K562 (cell line): Measurements from ENCODE around the gene LAMP1. TPM values are rescaled to one million over a fixed set of nuclear protein-coding genes. Genes with fewer than 3 reads are reported as not detected.

Source experiments
- ATAC-seq: fragments of 200-7000 bp; cut with Tn5 transposase; 3 replicates; pipeline ENCODE4 v1.9.1; 2020; ENCODE audit warnings: moderate library complexity
- BruUV-seq: library from RNA; stranded (reverse); fragments of 400-500 nt; replicated peaks from 2 replicates; lab custom pipeline; 2021; lab: Mats Ljungman, UMichigan
- CTCF ChIA-PET: fragments of 300-600 bp; formaldehyde crosslinking; extraction: SDS; loops from one replicate; lab custom pipeline; 2021; ENCODE audit warnings: low intra/inter-chr PET ratio; lab: Yijun Ruan, JAX
- POLR2A ChIA-PET: fragments of 300-600, 350-650 bp; sonication (Branson Sonifier 250); formaldehyde crosslinking; extraction: SDS; loops from one replicate; lab custom pipeline; 2021; ENCODE audit warnings: antibody characterized with exemption, inconsistent platforms; lab: Yijun Ruan, JAX
- DNase-seq, 4 experiments: peaks; one replicate each; pipeline versions ENCODE4 v3.0.0 to v3.0.0-alpha.2; 2011 to 2018; ENCODE audit warnings: low spot score in 3 of 4, mixed read lengths in 3 of 4; ENCODE audit errors: extremely low read depth in 1 of 4
- FAIRE-seq: peaks from 2 replicates; lab custom pipeline; 2011; peaks lifted over from hg19 to GRCh38; lab: Jason Lieb, UNC
- H2AFZ ChIP-seq: 2 replicates; pipeline ENCODE4 v1.6.0; 2011; ENCODE audit warnings: low read depth, low read length, control low read depth, inconsistent platforms
- H3K27ac ChIP-seq: fragments of 200-600 bp; 3 replicates; pipeline ENCODE4 v1.8.0; 2011; ENCODE audit warnings: low read depth, mild to moderate bottlenecking, control low read depth, inconsistent platforms, low read length, moderate library complexity, mixed read lengths; ENCODE audit errors: extremely low read depth
- H3K27me3 ChIP-seq, 2 experiments: fragments of 300-600 bp in 1 of 2; 2 replicates in 1 of 2; 3 replicates in 1 of 2; pipeline versions ENCODE4 v1.6.0 to v1.8.0; 2011; ENCODE audit warnings: inconsistent platforms in 2 of 2, low read length in 2 of 2, mild to moderate bottlenecking in 1 of 2, mixed read lengths in 1 of 2, moderate library complexity in 1 of 2; ENCODE audit not compliant: control insufficient read depth in 2 of 2, insufficient read depth in 2 of 2
- H3K36me3 ChIP-seq: fragments of 300-600 bp; 3 replicates; pipeline ENCODE4 v1.8.0; 2011; ENCODE audit warnings: mild to moderate bottlenecking, low read length, inconsistent platforms; ENCODE audit not compliant: control insufficient read depth, insufficient read depth
- H3K4me1 ChIP-seq, 2 experiments: fragments of 200-600 bp in 1 of 2; replicated peaks in 1 of 2; 2 replicates in 1 of 2; 3 replicates in 1 of 2; pipeline versions ENCODE4 v1.5.1 to v1.8.0; 2011; ENCODE audit warnings: inconsistent platforms in 2 of 2, low read length in 2 of 2, mild to moderate bottlenecking in 1 of 2, mixed read lengths in 1 of 2, moderate library complexity in 1 of 2; ENCODE audit not compliant: control insufficient read depth in 2 of 2, insufficient read depth in 2 of 2
- H3K4me2 ChIP-seq: 2 replicates; pipeline ENCODE4 v1.6.1; 2011; ENCODE audit warnings: low read length, control low read depth, inconsistent platforms, mixed read lengths; ENCODE audit not compliant: insufficient read depth
- H3K4me3 ChIP-seq: fragments of 200-600 bp; sonication (generic), shearing (Covaris generic); 2 replicates; pipeline ENCODE4 v1.5.1; 2016; ENCODE audit warnings: control low read depth, inconsistent platforms
- H3K79me2 ChIP-seq: fragments of 200-600 bp; 3 replicates; pipeline ENCODE4 v1.8.0; 2011; ENCODE audit warnings: low read length, inconsistent platforms; ENCODE audit not compliant: control insufficient read depth, insufficient read depth
- H3K9ac ChIP-seq, 2 experiments: 2 replicates each; pipeline versions ENCODE4 v1.6.0 to v1.6.1; 2011; ENCODE audit warnings: low read depth in 2 of 2, low read length in 2 of 2, control low read depth in 1 of 2, inconsistent platforms in 1 of 2, mild to moderate bottlenecking in 1 of 2, mixed read lengths in 1 of 2; ENCODE audit not compliant: insufficient read depth in 1 of 2
- H3K9me1 ChIP-seq: one replicate; pipeline ENCODE4 v1.6.0; 2011; ENCODE audit warnings: inconsistent platforms, mild to moderate bottlenecking, low read length, moderate library complexity; ENCODE audit not compliant: control insufficient read depth, insufficient read depth
- H3K9me3 ChIP-seq: replicated peaks from 2 replicates; pipeline ENCODE4 v1.5.1; 2011; ENCODE audit warnings: low read depth, low read length, inconsistent platforms; ENCODE audit not compliant: control insufficient read depth, insufficient read depth
- H4K20me1 ChIP-seq: replicated peaks from 2 replicates; pipeline ENCODE4 v1.6.1; 2011; ENCODE audit warnings: low read length, inconsistent platforms, mixed read lengths; ENCODE audit not compliant: control insufficient read depth, insufficient read depth
- DMBX1 ChIP-seq: fragments of 250-450 bp; sonication (Bioruptor Pico); IDR thresholded peaks from 2 replicates; pipeline ENCODE4 v1.8.0; 2022; ENCODE audit warnings: inconsistent platforms, mild to moderate bottlenecking, moderate library complexity, borderline replicate concordance
- FOXP4 ChIP-seq: sonication (generic); formaldehyde crosslinking; IDR thresholded peaks from 2 replicates; pipeline ENCODE4 v1.8.0; 2022; ENCODE audit warnings: mild to moderate bottlenecking, missing genetic modification reagents, borderline replicate concordance
- KHSRP ChIP-seq: fragments of 450-650 bp; IDR thresholded peaks from 2 replicates; pipeline ENCODE4 v1.6.1; 2017
- MCM5 ChIP-seq: fragments of 450-650 bp; IDR thresholded peaks from 2 replicates; pipeline ENCODE4 v1.6.1; 2016; ENCODE audit warnings: low read depth
- NELFE ChIP-seq: IDR thresholded peaks from 2 replicates; pipeline ENCODE4 v1.6.1; 2011; ENCODE audit warnings: mild to moderate bottlenecking; ENCODE audit not compliant: insufficient read depth, insufficient read length
- PYGO2 ChIP-seq: fragments of 450-650 bp; IDR thresholded peaks from 2 replicates; pipeline ENCODE4 v1.6.1; 2016; ENCODE audit warnings: mild to moderate bottlenecking, missing genetic modification characterization, moderate library complexity, missing compliant biosample characterization
- RBM25 ChIP-seq: fragments of 200-400 bp; formaldehyde crosslinking; IDR thresholded peaks from 2 replicates; pipeline ENCODE4 v1.6.1; 2018; ENCODE audit warnings: low read length, low read depth, moderate library complexity; ENCODE audit not compliant: severe bottlenecking
- RCOR1 ChIP-seq, 2 experiments: IDR thresholded peaks; 2 replicates each; pipeline ENCODE4 v1.6.1; 2012; ENCODE audit warnings: low read depth in 2 of 2, low read length in 2 of 2, borderline replicate concordance in 1 of 2, improper control_type of control experiment in 1 of 2
- TEAD2 ChIP-seq: fragments of 450-650 bp; IDR thresholded peaks from 2 replicates; pipeline ENCODE4 v1.6.1; 2016; ENCODE audit warnings: missing genetic modification characterization, control low read depth, missing compliant biosample characterization
- ZBTB8A ChIP-seq: fragments of 450-650 bp; IDR thresholded peaks from 2 replicates; pipeline ENCODE4 v1.6.1; 2018; ENCODE audit warnings: mild to moderate bottlenecking, moderate library complexity; ENCODE audit not compliant: partially characterized antibody
- ZKSCAN8 ChIP-seq: fragments of 200-800 bp; sonication (Bioruptor generic); IDR thresholded peaks from 2 replicates; pipeline ENCODE4 v1.6.1; 2016; ENCODE audit warnings: missing genetic modification characterization, missing compliant biosample characterization
- ZNF280A ChIP-seq: fragments of 450-650 bp; IDR thresholded peaks from 2 replicates; pipeline ENCODE4 v1.6.1; 2018; ENCODE audit warnings: mild to moderate bottlenecking, low read depth; ENCODE audit not compliant: partially characterized antibody
- ZNF551 ChIP-seq: fragments of 250-450 bp; sonication (Bioruptor Pico); IDR thresholded peaks from 2 replicates; pipeline ENCODE4 v1.5.0; 2021; ENCODE audit warnings: mild to moderate bottlenecking, moderate library complexity
- WGBS: fragments of 100-300 bp; shearing (Covaris generic); methylation state at CpG from one replicate; pipeline ENCODE4 v1.1.6; 2016; ENCODE audit warnings: low coverage, mixed read lengths; ENCODE audit not compliant: insufficient coverage; ENCODE audit errors: missing lambda C conversion rate; 5-methylcytosine and 5-hydroxymethylcytosine counted together
- in situ Hi-C: fragments of 300-500 bp; cut with MboI; formaldehyde crosslinking; loops from 4 replicates; pipeline ENCODE4 v1.15.0; 2018; ENCODE audit warnings: inconsistent platforms, mixed read lengths
- intact Hi-C: fragments of 100-400 bp; cut with micrococcal nuclease; formaldehyde crosslinking; loops from 2 replicates; pipeline ENCODE4 v1.14.2; 2022
- polyA plus RNA-seq, 8 experiments: library from polyadenylated mRNA; depleted of rRNA in 4 of 8; stranded (reverse) in 5 of 8; unstranded in 3 of 8; fragments of >200 nt; fragmentation: Nextera tagmentation in 2 of 8; fragmentation: Illumina TruSeq in 1 of 8; extraction: Ambion mirVana in 2 of 8; extraction: Trizol in 1 of 8; gene quantifications; 2 replicates each; pipeline versions ENCODE4 v1.2.1 to v1.2.3, GENCODE V29; 2011 to 2014; ENCODE audit warnings: inconsistent platforms in 1 of 8, missing spikeins in 1 of 8
- total RNA-seq, 7 experiments: library from RNA; depleted of rRNA in 6 of 7; stranded (reverse); fragments of >200 nt in 6 of 7; fragmentation: Illumina TruSeq in 2 of 7; extraction: Trizol in 2 of 7; gene quantifications; 2 replicates each; pipeline versions ENCODE4 v1.2.1 to v1.2.3, GENCODE V29; 2011 to 2021; ENCODE audit warnings: low replicate concordance in 1 of 7

Gene LAMP1
- total and polyA plus RNA-seq, 9 of the 15 experiments (the other 6 are each of a cell fraction or from before 2014, with no cell fraction given): 2.2 to 70.1 (median 30.5) TPM

GRCh38 chr13:113280126-113280525, 16.9 kb upstream of the LAMP1 start (continued):
- no peak for TF ChIP-seq ZNF280A

- ChIA-PET CTCF (no interaction called here), POLR2A (no interaction called here)
- Histone ChIP-seq H4K20me1 (no peaks in the 10 kb centered on the region), H2AFZ (no peak overlapping the region), H3K4me3 (no peak overlapping the region), H3K9me1 (no peaks in the 10 kb centered on the region), H3K9me3 (no peaks in the 10 kb centered on the region; the same call in 1 of the 2 replicates), H3K9ac (no peak overlapping the region), H3K36me3 (no peaks in the 10 kb centered on the region), H3K27ac (no peak overlapping the region), H3K79me2 (no peaks in the 10 kb centered on the region), H3K4me2 (no peak overlapping the region), H3K4me1 (no peaks in the 10 kb centered on the region; a peak in 1 of 5 replicates), H3K27me3 (peaks cover 0 to 24% of the 10 kb centered on the region in 2 experiments; a peak in 3 of 5 replicates)
- FAIRE-seq: no peak
- BruUV-seq: no TSS peak
- ATAC-seq: no peak
- no peak for TF ChIP-seq KHSRP
- TF ChIP-seq TEAD2 (tag): no peak
- no peak for TF ChIP-seq MCM5
- TF ChIP-seq ZNF551 (CRISPR knock-in tag): no peak
- no peak for TF ChIP-seq ZBTB8A
- TF ChIP-seq RBM25: no peak
- TF ChIP-seq RCOR1 (IDR thresholded peaks at IDR 0.05; ENCODE audit: borderline replicate concordance in 1 of 2, low read depth in 2 of 2, low read length in 2 of 2): no peak
- TF ChIP-seq NELFE: no peak
- TF ChIP-seq FOXP4: no peak
- TF ChIP-seq ZKSCAN8 (CRISPR knock-in tag): no peak
- no peak for TF ChIP-seq DMBX1 (CRISPR knock-in tag)
- TF ChIP-seq PYGO2 (tag): no peak
- in situ Hi-C loops: no loop called here
- intact Hi-C loops: no loop called here
- DNase-seq: no peak
- WGBS: 37% methylated on average over 8 of the region's 8 CpGs
These were observed 13.1 kb upstream of the LAMP1 start for GRCh38 chr13:113283904-113284303.
